SU-DHL-6 (cell line): ENCODE data around the gene APOE.

Experiments
- EZH2phosphoT487 ChIP-seq: fragments of 200-600 bp; sonication (generic), shearing (Covaris generic); conservative IDR thresholded peaks from 2 replicates; pipeline ENCODE4 v1.6.1; 2018; ENCODE audit warnings: mild to moderate bottlenecking, antibody characterized with exemption, low read length, moderate library complexity, mixed read lengths
- TF ChIP-seq, protein P1 (sequence below): fragments of 200-600 bp; sonication (generic); IDR thresholded peaks from one replicate; pipeline ENCODE4 v1.5.1; 2017; ENCODE audit warnings: antibody characterized with exemption, mild to moderate bottlenecking, low read length, moderate library complexity; ENCODE audit not compliant: insufficient read depth, poor library complexity, severe bottlenecking

DNA sequence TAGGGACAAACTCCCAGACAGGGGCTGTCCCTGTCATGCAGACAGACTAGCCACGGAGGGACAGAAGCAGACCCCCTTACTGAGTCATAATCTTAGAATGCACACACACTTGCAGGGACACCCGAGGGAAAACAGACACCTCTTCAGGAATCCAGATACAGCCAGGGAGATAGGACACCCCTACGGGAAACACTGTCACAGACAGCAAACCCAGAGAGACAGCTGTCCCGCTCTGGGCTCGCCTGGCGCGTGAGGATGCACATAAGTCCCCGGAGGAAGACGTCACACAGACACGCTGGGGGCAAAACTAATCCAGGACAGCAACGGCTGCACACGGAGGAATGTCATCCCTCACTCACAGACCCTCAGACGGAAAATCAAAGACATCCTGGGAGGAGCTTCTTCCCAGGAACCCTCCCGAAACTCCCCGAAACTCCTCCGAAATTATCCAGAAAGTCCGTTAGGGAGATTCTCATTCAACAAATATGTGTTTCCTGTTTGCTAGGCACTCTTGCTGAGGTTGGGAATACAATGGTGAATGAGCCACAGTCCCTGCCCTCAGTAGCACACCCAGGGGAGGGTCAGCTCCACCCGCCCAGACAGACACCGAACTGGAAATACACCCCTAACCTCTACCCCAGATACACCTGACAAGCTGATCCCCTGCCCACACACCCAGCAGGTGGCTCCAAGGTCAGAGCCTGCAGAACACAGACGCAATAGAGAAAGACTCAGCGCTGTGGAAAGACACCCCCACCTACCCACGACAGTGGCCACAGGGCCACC lies 29.7 kb upstream of the APOE start:
- TF ChIP-seq, protein P1, sequence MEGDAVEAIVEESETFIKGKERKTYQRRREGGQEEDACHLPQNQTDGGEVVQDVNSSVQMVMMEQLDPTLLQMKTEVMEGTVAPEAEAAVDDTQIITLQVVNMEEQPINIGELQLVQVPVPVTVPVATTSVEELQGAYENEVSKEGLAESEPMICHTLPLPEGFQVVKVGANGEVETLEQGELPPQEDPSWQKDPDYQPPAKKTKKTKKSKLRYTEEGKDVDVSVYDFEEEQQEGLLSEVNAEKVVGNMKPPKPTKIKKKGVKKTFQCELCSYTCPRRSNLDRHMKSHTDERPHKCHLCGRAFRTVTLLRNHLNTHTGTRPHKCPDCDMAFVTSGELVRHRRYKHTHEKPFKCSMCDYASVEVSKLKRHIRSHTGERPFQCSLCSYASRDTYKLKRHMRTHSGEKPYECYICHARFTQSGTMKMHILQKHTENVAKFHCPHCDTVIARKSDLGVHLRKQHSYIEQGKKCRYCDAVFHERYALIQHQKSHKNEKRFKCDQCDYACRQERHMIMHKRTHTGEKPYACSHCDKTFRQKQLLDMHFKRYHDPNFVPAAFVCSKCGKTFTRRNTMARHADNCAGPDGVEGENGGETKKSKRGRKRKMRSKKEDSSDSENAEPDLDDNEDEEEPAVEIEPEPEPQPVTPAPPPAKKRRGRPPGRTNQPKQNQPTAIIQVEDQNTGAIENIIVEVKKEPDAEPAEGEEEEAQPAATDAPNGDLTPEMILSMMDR = no peak
- no peak for TF ChIP-seq EZH2phosphoT487
